Neural progenitor cell (in vitro differentiated cells): ENCODE measurements around the gene WEE2. TPM values are rescaled to one million over a fixed set of nuclear protein-coding genes. Genes with fewer than 3 reads are reported as not detected.

ENCODE experiments used
- DNase-seq: peaks from one replicate; pipeline ENCODE4 v3.0.0-alpha.2; 2016; ENCODE audit warnings: low spot score
- H2AFZ ChIP-seq: fragments of 200-600 bp; sonication (generic); replicated peaks from 2 replicates; pipeline ENCODE4 v1.6.1; 2016; ENCODE audit warnings: antibody characterized with exemption
- H3F3A ChIP-seq: fragments of 200-600 bp; sonication (generic); 2 replicates; pipeline ENCODE4 v1.6.1; 2016; ENCODE audit warnings: antibody characterized with exemption, low read depth
- H3K27ac ChIP-seq: fragments of 200-600 bp; sonication (generic); 2 replicates; pipeline ENCODE4 v1.5.1; 2016; ENCODE audit warnings: mild to moderate bottlenecking
- H3K27me3 ChIP-seq: fragments of 200-600 bp; sonication (generic); 2 replicates; pipeline ENCODE4 v1.6.1; 2016; ENCODE audit warnings: mild to moderate bottlenecking, moderate library complexity
- H3K36me3 ChIP-seq: fragments of 200-600 bp; sonication (generic); 2 replicates; pipeline ENCODE4 v1.5.1; 2016
- H3K4me1 ChIP-seq: fragments of 200-600 bp; sonication (generic); 2 replicates; pipeline ENCODE4 v1.6.1; 2016; ENCODE audit warnings: mixed run types
- H3K4me2 ChIP-seq: fragments of 200-600 bp; sonication (generic); 2 replicates; pipeline ENCODE4 v1.6.1; 2016
- H3K4me3 ChIP-seq: fragments of 200-600 bp; sonication (generic); 2 replicates; pipeline ENCODE4 v1.5.1; 2016
- H3K79me2 ChIP-seq: fragments of 200-600 bp; sonication (generic); 2 replicates; pipeline ENCODE4 v1.6.1; 2016; ENCODE audit warnings: low read depth
- H3K9ac ChIP-seq: fragments of 200-600 bp; sonication (generic); 2 replicates; pipeline ENCODE4 v1.6.1; 2016
- H3K9me3 ChIP-seq: fragments of 200-600 bp; sonication (generic); 2 replicates; pipeline ENCODE4 v1.5.1; 2016; ENCODE audit warnings: low read depth
- H4K20me1 ChIP-seq: fragments of 200-600 bp; sonication (generic); 2 replicates; pipeline ENCODE4 v1.6.1; 2016; ENCODE audit warnings: low read depth
- H3K27ac Mint-ChIP-seq: 3 replicates; pipeline ENCODE4 v1.8.0; 2021; ENCODE audit warnings: mixed read lengths
- H3K27me3 Mint-ChIP-seq: 2 replicates; pipeline ENCODE4 v1.8.0; 2022; ENCODE audit warnings: low read depth, mild to moderate bottlenecking, inconsistent platforms, moderate library complexity, mixed read lengths; ENCODE audit not compliant: insufficient read depth
- H3K36me3 Mint-ChIP-seq: 3 replicates; pipeline ENCODE4 v1.8.0; 2021; ENCODE audit warnings: mixed read lengths
- H3K4me1 Mint-ChIP-seq: 3 replicates; pipeline ENCODE4 v1.8.0; 2021; ENCODE audit warnings: mixed read lengths
- H3K4me3 Mint-ChIP-seq: 3 replicates; pipeline ENCODE4 v1.8.0; 2021; ENCODE audit warnings: mild to moderate bottlenecking, moderate library complexity, mixed read lengths
- H3K9me3 Mint-ChIP-seq: 3 replicates; pipeline ENCODE4 v1.8.0; 2020; ENCODE audit warnings: mixed read lengths
- CTCF ChIP-seq: fragments of 200-600 bp; sonication (generic); IDR thresholded peaks from 2 replicates; pipeline ENCODE4 v1.5.1; 2017; ENCODE audit warnings: antibody characterized with exemption, mild to moderate bottlenecking
- EZH2 ChIP-seq: fragments of 200-600 bp; sonication (generic); IDR thresholded peaks from 2 replicates; pipeline ENCODE4 v1.6.1; 2017; ENCODE audit warnings: antibody characterized with exemption, mild to moderate bottlenecking, moderate library complexity
- EZH2phosphoT487 ChIP-seq: fragments of 200-600 bp; sonication (generic); IDR thresholded peaks from 2 replicates; pipeline ENCODE4 v1.6.1; 2017; ENCODE audit warnings: antibody characterized with exemption
- total RNA-seq: library from RNA; depleted of rRNA; stranded (reverse); fragments of >200 nt; gene quantifications from 2 replicates; pipeline ENCODE4 v1.2.3, GENCODE V29; 2015; ENCODE audit warnings: low replicate concordance

WEE2 gene
- total RNA-seq, 1 donor from 2014 or later: not detected

- peaks cover 14% of the 10 kb centered on the region for H3K79me2 ChIP-seq
- H4K20me1 ChIP-seq: peaks cover 8% of the 10 kb centered on the region
- peaks cover 4% of the 10 kb centered on the region for H3K27me3 Mint-ChIP-seq
- H2AFZ ChIP-seq: no peak overlapping the region
- peaks cover 11% of the 10 kb centered on the region for H3K36me3 Mint-ChIP-seq
- H3K27ac Mint-ChIP-seq: no peak overlapping the region
- TF ChIP-seq CTCF (no peak), EZH2 (no peak), EZH2phosphoT487 (no peak)
- no peaks in the 10 kb centered on the region for H3K9me3 ChIP-seq
- no peak overlapping the region for H3K4me3 Mint-ChIP-seq
- peaks cover 20% of the 10 kb centered on the region for H3K4me1 Mint-ChIP-seq
- no peak for DNase-seq
- H3K9me3 Mint-ChIP-seq: no peaks in the 10 kb centered on the region
- H3K36me3 ChIP-seq: no peaks in the 10 kb centered on the region
- no peaks in the 10 kb centered on the region for H3F3A ChIP-seq
- H3K27me3 ChIP-seq: no peaks in the 10 kb centered on the region
- no peak overlapping the region for H3K27ac ChIP-seq
- H3K9ac ChIP-seq: no peak overlapping the region
- H3K4me3 ChIP-seq: no peak overlapping the region
- H3K4me1 ChIP-seq: no peaks in the 10 kb centered on the region
- H3K4me2 ChIP-seq: no peak overlapping the region
Observed at GRCh38 chr7:141691540-141691939, 16.6 kb upstream of the WEE2 start.

GRCh38 chr7:141691961-141692360 lies 16.2 kb upstream of the WEE2 start:
- Mint-ChIP-seq H3K36me3 (peaks cover 11% of the 10 kb centered on the region), H3K27me3 (peaks cover 4% of the 10 kb centered on the region), H3K9me3 (no peaks in the 10 kb centered on the region), H3K27ac (no peak overlapping the region), H3K4me3 (no peak overlapping the region), H3K4me1 (peaks cover 18% of the 10 kb centered on the region)
- peaks cover 12% of the 10 kb centered on the region for H4K20me1 ChIP-seq
- H3K79me2 ChIP-seq: peaks cover 15% of the 10 kb centered on the region
- DNase-seq: no peak
- no peak overlapping the region for H3K4me3 ChIP-seq
- H3F3A ChIP-seq: no peaks in the 10 kb centered on the region
- no peak overlapping the region for H3K4me2 ChIP-seq
- TF ChIP-seq EZH2phosphoT487 (no peak), CTCF (no peak), EZH2 (no peak)
- H2AFZ ChIP-seq: no peak overlapping the region
- no peak overlapping the region for H3K9ac ChIP-seq
- no peaks in the 10 kb centered on the region for H3K27me3 ChIP-seq
- no peak overlapping the region for H3K27ac ChIP-seq
- H3K9me3 ChIP-seq: no peaks in the 10 kb centered on the region
- no peaks in the 10 kb centered on the region for H3K4me1 ChIP-seq
- H3K36me3 ChIP-seq: no peaks in the 10 kb centered on the region

- H3K27me3 ChIP-seq: no peaks in the 10 kb centered on the region
- H4K20me1 ChIP-seq: peaks cover 22% of the 10 kb centered on the region
- H3K9ac ChIP-seq: no peak overlapping the region
- Mint-ChIP-seq H3K9me3 (no peaks in the 10 kb centered on the region), H3K4me3 (no peak overlapping the region), H3K4me1 (peaks cover 19% of the 10 kb centered on the region), H3K27ac (no peak overlapping the region), H3K36me3 (peaks cover 8% of the 10 kb centered on the region), H3K27me3 (peaks cover 2% of the 10 kb centered on the region)
- no peak for TF ChIP-seq EZH2
- no peak for TF ChIP-seq EZH2phosphoT487
- no peak for TF ChIP-seq CTCF
- no peaks in the 10 kb centered on the region for H3K9me3 ChIP-seq
- no peak overlapping the region for H3K4me3 ChIP-seq
- H3K27ac ChIP-seq: no peak overlapping the region
- DNase-seq: no peak
- H3F3A ChIP-seq: no peaks in the 10 kb centered on the region
- no peak overlapping the region for H3K4me2 ChIP-seq
- no peak overlapping the region for H2AFZ ChIP-seq
- H3K36me3 ChIP-seq: no peaks in the 10 kb centered on the region
- H3K4me1 ChIP-seq: no peaks in the 10 kb centered on the region
- H3K79me2 ChIP-seq: peaks cover 22% of the 10 kb centered on the region
Observed at GRCh38 chr7:141693082-141693481, 15.1 kb upstream of the WEE2 start.
